Embryonic facial prominence (tissue), 1 donor: ENCODE measurements around the gene TAMALIN.
"Not testable (repeated sequence)": the region's sequence is repeated elsewhere in the genome, so short reads cannot be mapped to it uniquely, and the experiment has no call there.

Experiments used
- DNase-seq: peaks from one replicate; pipeline ENCODE4 v3.0.0-alpha.2; 2016; ENCODE audit errors: extremely low spot score

Gene TAMALIN

DNA sequence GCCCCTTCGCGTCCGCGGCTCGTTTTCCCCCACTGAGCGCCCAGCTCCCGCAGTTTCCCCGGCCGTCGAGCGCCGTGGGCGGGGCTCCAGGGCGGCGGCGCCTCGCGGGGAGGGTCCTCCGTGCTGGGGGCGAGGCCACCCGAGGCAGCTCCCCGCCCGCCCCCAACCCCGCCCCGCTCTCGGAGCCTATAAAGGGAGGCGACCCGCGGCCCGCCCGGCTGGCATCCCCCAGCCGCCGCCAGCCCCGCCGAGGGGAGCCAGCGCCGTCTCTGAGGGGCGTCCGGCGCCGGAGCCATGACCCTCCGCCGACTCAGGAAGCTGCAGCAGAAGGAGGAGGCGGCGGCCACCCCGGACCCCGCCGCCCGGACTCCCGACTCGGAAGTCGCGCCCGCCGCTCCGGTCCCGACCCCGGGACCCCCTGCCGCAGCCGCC, at the start of gene TAMALIN:
TSS of gene TAMALIN (plus strand) at position 221 of the 432 bp plus-strand sequence. CDS start at position 295, 74 bp downstream.
- DNase-seq: no peak

DNA sequence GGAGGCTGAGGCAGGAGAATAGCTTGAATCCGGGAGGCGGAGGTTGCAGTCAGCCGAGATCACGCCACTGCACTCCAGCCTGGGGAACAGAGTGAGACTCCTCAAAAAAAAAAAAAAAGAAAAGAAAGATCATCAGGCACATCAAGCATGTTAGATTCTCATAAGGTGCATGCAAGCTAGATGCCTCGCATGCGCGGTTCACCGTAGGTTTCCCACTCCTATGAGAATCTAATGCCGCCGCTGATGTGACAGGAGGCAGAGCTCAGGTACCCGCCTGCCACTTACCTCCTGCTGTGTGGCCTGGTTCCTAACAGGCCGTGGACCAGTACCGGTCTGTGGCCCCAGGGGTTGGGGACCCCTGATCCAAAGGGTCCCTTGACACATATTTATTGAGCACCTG, 48.2 kb upstream of the TAMALIN start:
- DNase-seq: no peak

DNA sequence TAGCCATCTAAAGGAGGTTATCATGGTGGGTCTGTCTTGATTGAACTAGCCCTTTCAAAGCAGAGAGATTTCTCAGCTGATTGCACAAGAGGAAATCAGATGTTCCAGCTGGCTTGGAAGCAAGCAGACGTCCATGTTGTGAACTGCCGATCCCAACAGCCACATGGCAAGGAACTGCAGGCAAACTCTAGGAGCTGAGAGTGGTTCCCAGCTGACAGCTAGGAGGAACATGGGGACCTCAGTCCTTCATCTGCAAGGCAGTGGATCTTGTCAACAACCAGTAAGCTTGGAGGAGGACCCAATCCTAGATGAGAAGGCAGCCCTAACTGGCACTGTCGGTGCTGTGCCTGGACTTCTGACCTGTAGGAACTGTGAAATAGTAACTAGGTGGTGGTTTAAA, 47.5 kb upstream of the TAMALIN start:
- DNase-seq: no peak

DNA sequence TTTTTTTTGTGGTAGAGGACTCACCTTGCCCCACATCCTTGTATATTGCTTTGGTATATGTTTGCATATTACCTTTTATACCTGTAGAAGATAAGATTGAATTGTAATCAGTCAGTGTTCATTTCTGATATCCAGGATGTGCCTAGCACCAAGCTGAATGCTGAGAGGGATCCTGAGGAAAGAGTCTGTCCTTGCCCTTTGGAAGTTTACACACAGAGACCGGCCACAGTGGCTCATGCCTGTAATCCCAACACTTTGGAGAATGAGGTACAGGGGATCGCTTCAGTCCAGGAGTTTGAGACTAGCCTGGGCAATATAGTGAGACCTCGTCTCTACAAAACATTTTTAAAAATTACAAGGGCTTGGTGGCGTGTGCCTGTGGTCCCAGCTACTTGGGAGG, 46.8 kb upstream of the TAMALIN start:
- DNase-seq: no peak

DNA sequence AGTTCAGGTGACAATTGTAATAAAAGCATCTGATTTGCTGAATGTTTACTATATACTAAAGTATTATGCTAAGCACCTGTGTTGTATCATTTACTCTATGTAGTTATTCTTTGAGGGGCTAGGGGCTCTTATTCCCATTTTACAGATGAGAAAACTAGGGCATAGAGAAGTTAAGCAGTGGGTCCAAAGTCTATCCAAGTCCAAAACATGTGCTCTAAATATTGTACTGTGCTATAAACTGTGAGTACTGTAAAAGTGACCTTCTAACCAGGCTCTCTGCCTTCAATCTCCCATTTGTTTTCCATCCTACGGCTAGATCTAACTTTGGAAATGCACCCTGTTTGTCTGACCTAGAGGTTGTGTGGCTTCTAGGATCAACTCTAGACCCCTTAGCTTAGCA, 46.3 kb upstream of the TAMALIN start:
- DNase-seq: no peak

DNA sequence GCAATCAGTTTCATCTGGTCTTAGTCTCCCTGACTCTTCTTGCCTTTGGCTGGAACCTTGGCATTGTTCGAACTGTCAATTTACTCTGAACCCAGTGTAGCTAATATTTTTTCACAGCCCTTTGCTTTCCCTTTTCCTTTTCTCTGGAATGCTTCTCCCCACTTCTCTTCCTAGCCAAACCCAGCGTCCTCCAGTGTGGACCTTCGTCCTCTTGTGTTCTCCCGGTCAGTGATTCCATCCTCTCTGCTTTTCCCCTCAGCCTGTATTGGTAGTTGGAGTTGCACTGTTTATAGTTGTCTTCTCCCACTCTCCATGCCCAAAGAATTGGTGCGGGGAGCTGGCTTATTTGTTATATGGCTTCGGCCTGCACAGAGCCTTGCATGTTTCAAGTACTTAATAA, 45.9 kb upstream of the TAMALIN start:
- DNase-seq: no peak

DNA sequence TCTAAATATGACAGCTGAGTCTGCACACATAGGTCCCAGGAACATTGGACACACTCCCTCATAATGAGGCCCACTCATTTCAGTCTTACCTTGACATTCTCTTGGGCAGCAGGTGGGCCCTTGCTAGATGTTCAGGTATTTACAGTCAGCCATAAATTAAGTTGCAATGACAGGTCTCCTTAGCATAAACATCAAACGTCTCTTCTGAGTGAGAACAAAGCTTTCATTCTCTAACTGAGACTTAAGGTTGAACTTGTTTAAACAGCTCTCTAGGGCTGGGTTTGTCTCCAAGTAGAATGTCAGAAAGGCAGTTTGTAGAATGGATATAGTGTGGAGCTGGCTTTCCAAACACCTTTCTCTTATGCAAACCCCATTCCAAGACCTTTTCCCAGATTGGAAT, 44.9 kb upstream of the TAMALIN start:
- DNase-seq: no peak

DNA sequence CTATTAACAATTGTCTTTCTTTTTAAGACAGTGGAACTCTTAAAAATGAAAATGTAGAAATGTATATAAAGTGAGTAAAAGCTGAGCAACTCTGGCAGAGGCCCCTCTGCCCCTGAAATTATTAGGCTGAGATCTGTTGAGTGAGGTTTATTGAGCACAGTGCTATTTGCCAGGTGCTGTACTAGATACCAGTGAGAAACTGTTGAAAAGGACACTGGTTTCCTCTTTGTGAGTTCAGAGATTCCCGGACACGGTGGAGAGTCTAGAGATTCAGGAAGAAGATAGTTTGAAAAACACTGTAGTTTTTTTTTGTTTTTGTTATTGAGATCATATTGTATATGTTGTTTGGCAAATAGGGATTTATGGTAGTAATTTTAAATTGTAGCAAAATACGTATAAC, 44.0 kb upstream of the TAMALIN start:
- no peak for DNase-seq

DNA sequence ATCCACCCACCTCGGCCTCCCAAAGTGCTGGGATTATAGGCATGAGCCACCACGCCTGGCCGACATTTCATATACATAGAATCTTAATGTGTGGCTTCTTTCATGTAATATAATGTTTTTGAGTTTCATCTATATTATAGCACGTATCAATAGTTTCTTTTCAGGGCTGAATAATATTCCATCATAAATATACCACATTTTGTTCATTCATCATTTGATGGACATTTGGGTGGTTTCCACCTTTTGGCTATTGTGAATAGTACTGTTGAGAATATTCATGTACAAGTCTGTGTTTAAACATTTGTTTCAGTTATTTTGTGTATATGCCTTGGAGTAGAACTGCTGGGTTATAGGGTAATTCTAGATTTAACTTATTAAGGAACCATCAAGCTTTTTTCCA, 43.3 kb upstream of the TAMALIN start:
- DNase-seq: no peak

DNA sequence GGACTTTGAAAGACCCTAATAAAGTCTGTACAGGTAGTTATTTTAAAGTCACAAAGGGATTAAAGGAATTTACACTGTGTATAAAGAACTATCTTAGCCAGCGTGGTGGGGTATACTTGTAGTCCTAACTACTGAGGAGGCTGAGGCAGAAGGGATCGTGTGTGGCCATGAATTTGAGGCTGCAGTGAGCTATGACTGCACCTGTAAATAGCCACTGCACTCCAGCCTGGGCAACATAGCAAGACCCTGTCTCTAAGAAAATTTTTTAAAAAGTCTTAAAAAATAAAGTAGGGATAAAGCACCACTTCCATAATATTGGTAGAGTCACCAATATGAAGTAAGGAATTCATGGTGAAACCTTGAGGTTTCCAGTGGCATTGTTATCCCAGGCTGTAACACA, 37.1 kb upstream of the TAMALIN start:
- no peak for DNase-seq

DNA sequence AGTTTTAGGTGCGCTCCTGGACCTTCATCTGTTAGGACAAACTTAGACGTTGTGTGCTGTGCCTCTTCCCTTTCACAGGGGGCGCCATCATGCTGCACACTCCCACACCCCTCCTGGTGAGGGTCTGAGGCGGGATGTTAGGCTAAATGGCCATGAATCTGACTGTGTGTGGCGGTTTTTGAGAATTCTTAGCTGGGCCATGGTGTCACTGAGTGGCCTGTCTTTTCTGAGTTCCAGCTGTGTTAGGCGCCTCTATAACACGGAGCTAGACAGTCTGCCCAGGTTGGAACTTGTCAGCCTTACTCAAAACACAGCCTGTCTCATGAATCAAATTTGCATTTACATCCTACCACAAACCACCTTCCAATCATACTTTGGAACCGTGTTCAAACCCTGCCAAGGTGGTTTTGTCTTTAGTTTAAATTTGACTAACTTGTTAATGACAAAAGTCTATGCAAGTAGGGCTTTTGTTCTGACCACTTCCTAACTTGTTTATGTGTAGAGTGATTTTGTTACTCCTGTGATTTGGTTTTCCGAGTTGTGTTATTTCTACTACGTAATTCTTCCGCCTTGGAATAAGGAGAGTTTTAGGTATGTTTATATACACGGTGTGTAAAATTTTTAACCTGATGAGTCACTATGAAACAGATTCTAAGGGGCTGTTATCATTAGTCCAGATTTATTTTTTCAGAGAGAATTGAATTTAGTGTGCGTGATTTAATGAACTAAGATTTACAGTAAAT, 35.7 kb upstream of the TAMALIN start:
- no peak for DNase-seq

DNA sequence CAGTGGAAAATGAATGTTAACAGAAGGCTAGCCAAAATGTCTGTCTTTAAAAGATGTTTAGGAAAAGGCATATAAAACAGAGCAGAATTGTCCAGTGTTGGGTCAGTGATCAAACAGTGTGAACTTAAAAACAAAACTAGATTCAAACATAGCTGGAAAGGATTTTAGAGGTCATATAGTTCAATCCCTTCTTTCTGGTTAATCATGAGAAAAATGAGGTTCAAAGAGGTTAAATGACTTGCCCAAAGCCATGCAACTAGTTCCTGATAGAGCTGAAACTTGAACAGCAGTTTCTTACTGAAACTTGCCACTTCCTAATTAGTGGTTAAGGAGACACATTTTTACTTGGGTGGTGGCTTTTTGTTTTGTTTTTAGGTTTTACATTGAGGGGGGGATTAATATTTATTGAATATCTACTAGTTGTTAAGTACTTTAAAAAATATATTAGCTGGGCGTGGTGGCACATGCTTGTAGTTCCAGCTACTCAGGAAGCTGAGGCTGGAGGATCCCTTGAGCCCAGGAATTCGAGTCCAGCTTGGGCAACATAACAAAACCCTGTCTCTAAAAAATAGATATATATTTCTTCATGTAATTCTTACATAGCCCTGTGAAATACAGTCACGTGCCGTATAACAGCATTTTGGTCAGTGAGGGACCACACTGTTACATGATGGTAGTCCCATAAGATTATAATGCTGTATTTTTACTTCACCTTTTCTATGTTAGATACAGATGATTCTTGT, 34.9 kb upstream of the TAMALIN start:
- DNase-seq: no peak

DNA sequence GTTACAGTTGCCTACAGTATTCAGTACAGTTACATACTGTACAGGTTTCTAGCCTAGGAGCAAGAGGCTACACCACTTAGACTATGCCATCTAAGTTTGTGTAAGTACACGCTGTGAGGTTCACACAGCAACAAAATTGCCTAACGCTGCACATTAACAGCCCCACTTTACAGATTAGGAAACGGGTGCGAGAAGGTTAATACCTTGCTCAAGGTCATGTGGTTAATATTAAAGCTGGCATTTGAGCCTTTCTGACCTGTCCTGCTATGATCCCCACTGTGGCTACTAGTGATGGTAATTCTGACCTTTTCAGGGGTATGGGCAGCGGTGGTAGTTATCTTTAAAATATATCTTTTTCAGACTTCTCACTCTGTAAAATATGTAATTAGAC, 34.3 kb upstream of the TAMALIN start:
- no peak for DNase-seq

DNA sequence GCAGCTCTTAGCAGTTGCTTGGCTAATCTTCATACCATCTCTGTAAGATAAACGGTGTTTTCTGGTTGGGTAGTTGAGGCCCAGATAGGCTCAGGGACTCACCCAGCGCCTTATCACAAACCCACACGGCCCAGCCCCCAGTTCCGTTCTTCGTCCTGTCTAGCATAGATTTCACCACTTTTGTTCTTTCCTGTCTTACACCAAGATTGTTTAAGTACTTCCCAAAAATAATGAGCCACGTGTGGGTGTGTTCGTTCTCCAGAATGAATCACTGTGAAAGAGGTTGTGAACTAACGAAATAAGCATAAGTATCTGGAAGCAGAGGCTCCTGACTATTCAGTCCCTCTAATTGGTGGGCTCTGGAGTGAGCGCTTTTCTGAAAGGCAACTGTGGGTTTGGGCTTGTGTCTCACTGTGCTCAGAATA, 33.9 kb upstream of the TAMALIN start:
- DNase-seq: no peak

DNA sequence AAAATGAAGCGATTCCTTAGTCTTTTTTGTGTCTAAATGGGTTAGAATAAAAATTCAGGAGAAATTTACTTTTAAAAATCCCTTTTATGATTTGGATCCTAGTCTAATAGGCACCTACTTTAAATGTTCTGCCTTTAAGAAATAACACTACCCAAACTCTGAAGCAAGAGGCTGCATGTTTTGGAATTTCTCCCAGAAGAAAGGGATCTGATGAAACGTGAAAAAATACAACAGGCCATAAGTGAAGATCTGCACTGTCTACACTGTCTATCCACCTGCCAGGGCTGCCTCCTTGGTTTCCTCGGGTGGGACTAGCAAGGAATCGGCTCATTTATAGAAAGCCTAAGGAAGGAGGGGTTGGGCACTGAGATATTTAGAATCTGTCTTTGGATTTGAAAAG, 33.2 kb upstream of the TAMALIN start:
- DNase-seq: no peak

DNA sequence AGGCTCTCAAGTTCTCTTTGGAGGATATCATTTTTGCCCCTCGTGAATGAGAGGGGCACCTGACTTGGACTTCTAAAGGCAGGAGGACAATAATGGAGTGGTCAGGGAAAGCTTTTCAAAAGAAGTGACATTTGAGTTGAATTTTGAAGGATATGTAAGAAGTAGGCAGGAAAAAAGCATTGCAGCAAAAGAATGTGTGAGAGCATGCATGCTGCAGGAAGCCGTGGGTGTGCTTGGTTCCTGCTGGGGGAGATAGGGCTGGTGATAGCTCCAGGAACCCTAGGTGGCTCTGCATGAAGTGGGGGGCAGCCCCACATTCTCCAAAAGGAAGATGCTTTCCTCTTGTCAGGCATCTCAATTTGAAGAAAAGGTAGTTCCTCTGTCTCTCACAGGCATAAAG, 32.1 kb upstream of the TAMALIN start:
- DNase-seq: no peak

DNA sequence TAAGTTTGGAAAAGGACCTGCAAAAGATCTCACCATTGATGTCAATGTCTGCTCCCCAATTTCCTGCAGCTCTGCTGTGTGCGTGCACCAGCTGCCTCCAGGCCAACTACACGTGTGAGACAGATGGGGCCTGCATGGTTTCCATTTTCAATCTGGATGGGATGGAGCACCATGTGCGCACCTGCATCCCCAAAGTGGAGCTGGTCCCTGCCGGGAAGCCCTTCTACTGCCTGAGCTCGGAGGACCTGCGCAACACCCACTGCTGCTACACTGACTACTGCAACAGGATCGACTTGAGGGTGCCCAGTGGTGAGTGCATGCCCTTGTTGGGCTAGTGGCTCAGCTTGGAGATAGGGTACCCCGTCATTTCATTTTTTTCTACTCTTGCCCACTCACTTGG, 31.6 kb upstream of the TAMALIN start:
- no peak for DNase-seq

DNA sequence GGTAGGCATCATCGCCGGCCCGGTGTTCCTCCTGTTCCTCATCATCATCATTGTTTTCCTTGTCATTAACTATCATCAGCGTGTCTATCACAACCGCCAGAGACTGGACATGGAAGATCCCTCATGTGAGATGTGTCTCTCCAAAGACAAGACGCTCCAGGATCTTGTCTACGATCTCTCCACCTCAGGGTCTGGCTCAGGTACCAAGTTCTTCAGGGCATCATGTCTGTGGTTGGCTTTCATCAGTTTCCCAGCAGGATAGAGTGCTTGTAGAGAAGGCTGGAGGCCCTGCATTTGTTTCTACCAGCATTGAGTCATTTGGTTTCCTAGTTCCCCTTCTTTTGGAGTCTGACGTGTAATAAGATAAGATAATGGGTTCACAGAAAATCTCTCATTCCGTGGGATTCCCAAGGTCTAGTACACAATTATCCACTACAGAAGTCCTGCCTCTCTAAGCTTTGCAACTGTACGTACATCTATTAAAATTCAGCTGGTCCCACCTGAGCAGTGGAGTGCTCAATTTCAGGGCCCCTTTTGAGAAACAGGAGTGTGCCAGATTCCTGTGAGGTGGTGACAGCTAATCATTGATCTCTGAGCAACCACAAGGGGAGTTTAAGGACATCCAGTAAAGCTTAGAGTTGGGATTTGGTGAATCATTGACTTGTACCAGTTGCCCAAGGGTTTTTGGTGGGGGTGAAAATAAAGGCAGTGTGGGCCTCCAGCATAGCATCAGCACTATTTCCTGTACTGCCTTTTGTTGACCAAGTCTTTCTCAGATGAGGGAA, 30.2 kb upstream of the TAMALIN start:
- DNase-seq: no peak

DNA sequence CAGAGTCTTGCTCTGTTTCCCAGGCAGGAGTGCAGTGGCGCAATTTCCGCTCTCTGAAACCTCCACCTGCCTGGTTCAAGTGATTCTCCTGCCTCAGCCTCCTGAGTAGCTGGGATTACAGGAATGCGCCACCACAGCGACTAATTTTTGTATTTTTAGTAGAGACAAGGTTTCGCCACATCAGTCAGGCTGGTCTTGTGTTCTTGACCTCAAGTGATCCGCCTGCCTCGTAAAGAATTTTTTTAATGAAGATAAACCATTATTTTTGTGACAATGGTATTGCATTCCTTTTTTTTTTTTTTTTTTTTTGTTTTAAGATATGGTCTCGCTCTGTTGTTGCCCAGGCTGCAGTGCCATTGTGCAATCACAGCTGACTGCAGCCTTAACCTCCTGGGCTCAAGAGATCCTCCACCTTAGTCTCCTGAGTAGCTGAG, 29.4 kb upstream of the TAMALIN start:
- no peak for DNase-seq

DNA sequence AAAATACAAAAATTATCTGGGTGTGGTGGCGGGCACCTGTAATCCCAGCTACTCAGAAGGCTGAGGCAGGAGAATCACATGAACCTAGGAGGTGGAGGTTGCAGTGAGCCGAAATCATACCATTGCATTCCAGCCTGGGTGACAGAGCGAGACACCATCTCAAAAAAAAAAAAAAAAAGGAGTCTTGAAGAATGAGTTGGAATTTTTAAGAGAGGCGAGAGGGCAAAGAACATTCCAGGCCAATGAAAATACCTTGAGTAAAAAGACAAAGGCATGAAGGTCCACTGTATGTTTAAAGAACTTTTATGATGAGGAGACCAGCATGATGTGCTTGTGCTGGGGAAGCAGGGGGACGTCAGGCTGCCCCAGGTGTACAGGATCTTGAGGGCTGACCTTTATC, 27.4 kb upstream of the TAMALIN start:
- DNase-seq: not testable (repeated sequence)

DNA sequence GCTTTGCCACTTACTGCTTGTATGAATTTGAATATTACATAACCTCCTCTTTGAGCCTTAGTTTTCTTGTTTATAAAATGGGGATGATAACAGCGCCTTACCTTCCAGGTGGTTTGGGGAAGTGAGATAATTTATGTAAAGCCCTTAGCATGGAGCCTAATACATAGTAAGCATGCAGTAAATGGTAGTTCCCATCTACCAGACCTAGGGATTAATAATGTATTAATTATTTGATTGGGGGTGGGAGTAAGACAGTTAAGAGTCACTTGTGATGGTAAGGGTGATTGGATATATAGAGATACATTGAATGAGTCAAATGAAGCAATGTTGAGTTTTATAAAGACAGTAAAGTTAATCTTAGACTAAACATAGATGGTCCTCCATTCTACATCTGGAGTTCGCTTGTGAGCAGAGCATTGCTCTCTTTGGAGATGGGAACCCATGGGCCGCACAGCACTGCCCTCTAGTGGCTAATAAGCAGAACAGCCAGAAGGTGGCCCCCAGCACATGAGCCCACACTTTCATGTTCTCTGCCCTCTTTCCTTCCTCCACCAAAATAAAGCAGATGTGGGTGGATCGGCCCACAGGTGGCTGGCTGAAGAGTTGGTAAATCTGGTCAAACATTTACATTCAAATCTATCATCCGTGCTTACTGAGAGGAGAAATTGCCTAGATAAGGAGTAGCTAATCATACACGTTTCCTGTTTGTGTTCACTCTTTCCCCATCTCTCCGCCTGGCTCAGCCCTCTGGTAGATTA, 26.5 kb upstream of the TAMALIN start:
- DNase-seq: peak; percentile 54

DNA sequence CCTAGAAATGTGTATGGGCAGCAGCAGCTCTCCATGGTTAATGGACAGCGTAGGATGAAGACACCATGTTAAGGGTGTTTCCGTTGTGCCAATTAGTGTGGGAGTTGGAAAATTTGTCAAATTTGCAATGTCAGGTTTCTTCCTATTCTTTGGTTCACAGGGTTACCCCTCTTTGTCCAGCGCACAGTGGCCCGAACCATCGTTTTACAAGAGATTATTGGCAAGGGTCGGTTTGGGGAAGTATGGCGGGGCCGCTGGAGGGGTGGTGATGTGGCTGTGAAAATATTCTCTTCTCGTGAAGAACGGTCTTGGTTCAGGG, 26.0 kb upstream of the TAMALIN start:
- DNase-seq: no peak
